Measurements from ENCODE around the gene ATP10B. TPM values are rescaled to one million over a fixed set of nuclear protein-coding genes. Genes with fewer than 3 reads are reported as not detected.

Gene ATP10B
- total RNA-seq, 1 donor from 2014 or later = not detected

DNA sequence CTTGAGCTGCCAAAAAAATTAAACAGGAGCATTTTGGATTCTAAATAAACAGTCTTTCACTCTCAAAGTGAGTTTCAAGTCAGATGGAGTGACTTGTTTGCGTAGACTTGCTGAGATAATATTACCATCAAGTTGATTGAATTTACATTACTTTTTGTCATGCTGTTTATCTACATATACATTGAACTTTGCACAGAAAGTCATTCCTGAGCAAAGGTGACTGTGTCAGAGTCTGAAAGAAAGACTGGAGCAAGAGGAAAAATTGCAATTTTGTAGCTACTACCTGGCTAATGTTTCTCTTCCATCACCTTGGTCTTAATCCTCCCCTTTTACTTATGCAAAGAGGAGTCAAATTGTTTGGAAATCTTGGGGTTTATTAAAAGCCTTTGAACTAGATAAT is 251.0 kb downstream of the ATP10B start:
- no peak overlapping the region for H3K4me3 Mint-ChIP-seq (ENCODE audit: unreplicated experiment)
- no peaks in the 10 kb centered on the region for H3K36me3 Mint-ChIP-seq (ENCODE audit: low read depth)
- no peaks in the 10 kb centered on the region for H3K27me3 Mint-ChIP-seq (ENCODE audit: low read depth)
- TF ChIP-seq, protein P1, sequence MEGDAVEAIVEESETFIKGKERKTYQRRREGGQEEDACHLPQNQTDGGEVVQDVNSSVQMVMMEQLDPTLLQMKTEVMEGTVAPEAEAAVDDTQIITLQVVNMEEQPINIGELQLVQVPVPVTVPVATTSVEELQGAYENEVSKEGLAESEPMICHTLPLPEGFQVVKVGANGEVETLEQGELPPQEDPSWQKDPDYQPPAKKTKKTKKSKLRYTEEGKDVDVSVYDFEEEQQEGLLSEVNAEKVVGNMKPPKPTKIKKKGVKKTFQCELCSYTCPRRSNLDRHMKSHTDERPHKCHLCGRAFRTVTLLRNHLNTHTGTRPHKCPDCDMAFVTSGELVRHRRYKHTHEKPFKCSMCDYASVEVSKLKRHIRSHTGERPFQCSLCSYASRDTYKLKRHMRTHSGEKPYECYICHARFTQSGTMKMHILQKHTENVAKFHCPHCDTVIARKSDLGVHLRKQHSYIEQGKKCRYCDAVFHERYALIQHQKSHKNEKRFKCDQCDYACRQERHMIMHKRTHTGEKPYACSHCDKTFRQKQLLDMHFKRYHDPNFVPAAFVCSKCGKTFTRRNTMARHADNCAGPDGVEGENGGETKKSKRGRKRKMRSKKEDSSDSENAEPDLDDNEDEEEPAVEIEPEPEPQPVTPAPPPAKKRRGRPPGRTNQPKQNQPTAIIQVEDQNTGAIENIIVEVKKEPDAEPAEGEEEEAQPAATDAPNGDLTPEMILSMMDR (IDR thresholded peaks at IDR 0.05) = no peak
- DNase-seq (ENCODE audit: low spot score) = no peak
- H3K4me1 Mint-ChIP-seq (ENCODE audit: low read depth) = no peaks in the 10 kb centered on the region
- no peaks in the 10 kb centered on the region for H3K9me3 Mint-ChIP-seq (ENCODE audit: low read depth)
- H3K27ac Mint-ChIP-seq (ENCODE audit: unreplicated experiment) = no peak overlapping the region

DNA sequence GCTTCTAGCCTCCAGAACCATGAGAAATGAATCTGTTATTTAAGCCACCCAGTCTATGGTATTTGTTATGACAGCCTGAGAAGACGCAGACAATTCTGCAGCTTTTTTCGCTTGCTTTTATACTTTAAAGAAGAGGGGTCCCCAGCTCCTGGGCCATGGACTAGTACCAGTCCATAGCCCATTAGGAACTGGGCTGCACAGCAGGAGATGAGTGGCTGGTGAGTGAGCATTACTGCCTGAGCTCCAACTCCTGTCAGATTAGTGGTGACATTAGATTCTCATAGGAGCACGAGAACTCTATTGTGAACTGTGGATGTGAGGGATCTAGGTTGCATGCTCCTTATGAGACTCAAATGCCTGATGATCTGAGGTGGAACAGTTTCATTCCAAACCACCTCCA is 278.7 kb downstream of the ATP10B start:
- DNase-seq (ENCODE audit: low spot score) = no peak
- Mint-ChIP-seq H3K36me3 (ENCODE audit: low read depth) (no peaks in the 10 kb centered on the region), H3K27me3 (ENCODE audit: low read depth) (peaks cover 3% of the 10 kb centered on the region), H3K9me3 (ENCODE audit: low read depth) (peaks cover 5% of the 10 kb centered on the region), H3K4me3 (ENCODE audit: unreplicated experiment) (no peak overlapping the region), H3K27ac (ENCODE audit: unreplicated experiment) (no peak overlapping the region), H3K4me1 (ENCODE audit: low read depth) (no peaks in the 10 kb centered on the region)
- TF ChIP-seq, protein P1 (IDR thresholded peaks at IDR 0.05) = no peak

DNA sequence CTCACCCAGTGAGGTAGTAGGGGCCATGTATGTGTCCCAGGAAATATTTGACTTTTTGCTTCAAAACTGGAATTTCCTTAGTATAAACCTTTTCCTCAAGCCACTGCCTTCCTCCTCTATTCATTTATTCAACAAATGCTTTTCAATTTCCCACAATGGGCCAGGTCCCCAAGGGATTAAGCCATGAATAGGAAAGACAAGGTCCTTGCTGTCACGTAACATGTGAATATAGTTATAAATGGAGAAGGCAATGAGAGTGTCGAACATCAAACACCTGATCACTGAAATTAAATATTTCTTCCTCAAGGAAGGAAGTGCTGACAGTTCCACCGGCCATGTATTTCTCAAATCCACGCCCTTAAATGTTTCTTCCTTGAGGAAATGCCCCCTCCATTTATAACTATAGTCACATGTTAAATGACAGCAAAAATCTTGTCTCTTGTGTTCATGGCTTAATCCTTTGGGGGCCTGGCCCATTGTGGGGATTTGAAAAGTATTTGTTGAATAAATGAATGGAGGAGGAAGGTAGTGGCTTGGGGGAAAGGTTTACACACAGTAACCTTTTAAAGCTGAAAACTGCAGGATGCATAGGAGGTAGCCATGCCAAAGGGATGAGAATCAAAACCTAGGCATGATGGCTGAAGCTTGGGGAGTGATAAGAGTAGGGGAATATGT is 284.8 kb downstream of the ATP10B start:
- Mint-ChIP-seq H3K27ac (ENCODE audit: unreplicated experiment) (no peak overlapping the region), H3K4me1 (ENCODE audit: low read depth) (no peaks in the 10 kb centered on the region), H3K27me3 (ENCODE audit: low read depth) (peaks cover 2% of the 10 kb centered on the region), H3K4me3 (ENCODE audit: unreplicated experiment) (no peak overlapping the region), H3K9me3 (ENCODE audit: low read depth) (no peaks in the 10 kb centered on the region), H3K36me3 (ENCODE audit: low read depth) (no peaks in the 10 kb centered on the region)
- TF ChIP-seq, protein P1 (IDR thresholded peaks at IDR 0.05) = no peak
- no peak for DNase-seq (ENCODE audit: low spot score)

DNA sequence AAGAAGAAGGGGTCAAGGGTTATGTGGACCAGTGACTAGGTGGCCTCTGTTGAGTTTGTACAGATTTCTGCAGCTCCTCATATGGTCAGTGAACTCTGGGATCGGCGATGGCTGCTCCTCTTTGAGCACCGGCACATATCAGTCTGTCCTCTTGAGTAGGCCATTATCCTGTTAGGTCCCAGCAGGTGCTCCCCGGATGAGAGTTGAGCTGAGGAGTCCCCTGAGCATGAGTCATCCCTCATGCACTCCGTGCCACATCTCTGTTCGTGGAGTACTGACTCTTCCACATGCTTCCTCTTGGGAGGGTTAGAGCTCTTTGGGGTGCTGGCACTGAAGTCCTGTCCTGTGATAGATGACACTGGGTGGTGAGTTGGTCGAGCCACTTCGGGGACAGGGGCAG is 286.6 kb downstream of the ATP10B start:
- no peak for DNase-seq (ENCODE audit: low spot score)
- H3K4me3 Mint-ChIP-seq (ENCODE audit: unreplicated experiment) = no peak overlapping the region
- H3K27ac Mint-ChIP-seq (ENCODE audit: unreplicated experiment) = no peak overlapping the region
- H3K9me3 Mint-ChIP-seq (ENCODE audit: low read depth) = no peaks in the 10 kb centered on the region
- TF ChIP-seq, protein P1 (IDR thresholded peaks at IDR 0.05) = no peak
- no peaks in the 10 kb centered on the region for H3K4me1 Mint-ChIP-seq (ENCODE audit: low read depth)
- H3K27me3 Mint-ChIP-seq (ENCODE audit: low read depth) = peaks cover 2% of the 10 kb centered on the region
- H3K36me3 Mint-ChIP-seq (ENCODE audit: low read depth) = no peaks in the 10 kb centered on the region

DNA sequence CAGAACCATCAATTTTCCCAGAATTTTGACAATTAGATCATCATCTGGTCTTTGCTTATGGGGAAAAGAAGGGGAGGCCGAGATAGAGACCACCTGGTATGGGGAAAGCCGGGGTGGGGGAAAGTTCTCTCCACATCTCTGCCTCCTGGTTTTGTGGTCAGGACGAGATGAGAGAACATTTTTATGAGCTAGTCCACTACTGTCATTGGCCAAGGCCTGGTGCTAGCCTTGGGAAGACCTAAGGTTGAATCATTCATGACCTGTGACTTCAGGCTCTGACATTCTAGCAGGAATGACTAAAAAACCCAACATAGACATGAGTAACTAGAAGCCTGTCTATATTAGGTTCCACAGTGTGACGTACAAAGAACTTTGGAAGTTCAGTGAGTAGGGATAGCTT is 295.2 kb downstream of the ATP10B start:
- H3K9me3 Mint-ChIP-seq (ENCODE audit: low read depth) = no peaks in the 10 kb centered on the region
- peaks cover 8% of the 10 kb centered on the region for H3K27me3 Mint-ChIP-seq (ENCODE audit: low read depth)
- H3K4me3 Mint-ChIP-seq (ENCODE audit: unreplicated experiment) = no peak overlapping the region
- H3K27ac Mint-ChIP-seq (ENCODE audit: unreplicated experiment) = no peak overlapping the region
- DNase-seq (ENCODE audit: low spot score) = no peak
- TF ChIP-seq, protein P1 (IDR thresholded peaks at IDR 0.05) = no peak
- H3K4me1 Mint-ChIP-seq (ENCODE audit: low read depth) = no peaks in the 10 kb centered on the region
- no peaks in the 10 kb centered on the region for H3K36me3 Mint-ChIP-seq (ENCODE audit: low read depth)

Data from chondrocyte (in vitro differentiated cells).